K562 (cell line): ENCODE measurements around the gene ICE2. TPM values are rescaled to one million over a fixed set of nuclear protein-coding genes. Genes with fewer than 3 reads are reported as not detected.

Experiments
- ATAC-seq: fragments of 200-7000 bp; cut with Tn5 transposase; 3 replicates; pipeline ENCODE4 v1.9.1; 2020; ENCODE audit warnings: moderate library complexity
- BruUV-seq: library from RNA; stranded (reverse); fragments of 400-500 nt; replicated peaks from 2 replicates; lab custom pipeline; 2021; lab: Mats Ljungman, UMichigan
- CTCF ChIA-PET: fragments of 300-600 bp; formaldehyde crosslinking; extraction: SDS; loops from one replicate; lab custom pipeline; 2021; ENCODE audit warnings: low intra/inter-chr PET ratio; lab: Yijun Ruan, JAX
- POLR2A ChIA-PET: fragments of 300-600, 350-650 bp; sonication (Branson Sonifier 250); formaldehyde crosslinking; extraction: SDS; loops from one replicate; lab custom pipeline; 2021; ENCODE audit warnings: antibody characterized with exemption, inconsistent platforms; lab: Yijun Ruan, JAX
- DNase-seq, 4 experiments: peaks; one replicate each; pipeline versions ENCODE4 v3.0.0 to v3.0.0-alpha.2; 2011 to 2018; ENCODE audit warnings: low spot score in 3 of 4, mixed read lengths in 3 of 4; ENCODE audit errors: extremely low read depth in 1 of 4
- FAIRE-seq: peaks from 2 replicates; lab custom pipeline; 2011; peaks lifted over from hg19 to GRCh38; lab: Jason Lieb, UNC
- H2AFZ ChIP-seq: 2 replicates; pipeline ENCODE4 v1.6.0; 2011; ENCODE audit warnings: low read depth, low read length, control low read depth, inconsistent platforms
- H3K27ac ChIP-seq: fragments of 200-600 bp; 3 replicates; pipeline ENCODE4 v1.8.0; 2011; ENCODE audit warnings: low read depth, mild to moderate bottlenecking, control low read depth, inconsistent platforms, low read length, moderate library complexity, mixed read lengths; ENCODE audit errors: extremely low read depth
- H3K27me3 ChIP-seq, 2 experiments: fragments of 300-600 bp in 1 of 2; 2 replicates in 1 of 2; 3 replicates in 1 of 2; pipeline versions ENCODE4 v1.6.0 to v1.8.0; 2011; ENCODE audit warnings: inconsistent platforms in 2 of 2, low read length in 2 of 2, mild to moderate bottlenecking in 1 of 2, mixed read lengths in 1 of 2, moderate library complexity in 1 of 2; ENCODE audit not compliant: control insufficient read depth in 2 of 2, insufficient read depth in 2 of 2
- H3K36me3 ChIP-seq: fragments of 300-600 bp; 3 replicates; pipeline ENCODE4 v1.8.0; 2011; ENCODE audit warnings: mild to moderate bottlenecking, low read length, inconsistent platforms; ENCODE audit not compliant: control insufficient read depth, insufficient read depth
- H3K4me1 ChIP-seq, 2 experiments: fragments of 200-600 bp in 1 of 2; replicated peaks in 1 of 2; 2 replicates in 1 of 2; 3 replicates in 1 of 2; pipeline versions ENCODE4 v1.5.1 to v1.8.0; 2011; ENCODE audit warnings: inconsistent platforms in 2 of 2, low read length in 2 of 2, mild to moderate bottlenecking in 1 of 2, mixed read lengths in 1 of 2, moderate library complexity in 1 of 2; ENCODE audit not compliant: control insufficient read depth in 2 of 2, insufficient read depth in 2 of 2
- H3K4me2 ChIP-seq: 2 replicates; pipeline ENCODE4 v1.6.1; 2011; ENCODE audit warnings: low read length, control low read depth, inconsistent platforms, mixed read lengths; ENCODE audit not compliant: insufficient read depth
- H3K4me3 ChIP-seq: fragments of 200-600 bp; sonication (generic), shearing (Covaris generic); 2 replicates; pipeline ENCODE4 v1.5.1; 2016; ENCODE audit warnings: control low read depth, inconsistent platforms
- H3K79me2 ChIP-seq: fragments of 200-600 bp; 3 replicates; pipeline ENCODE4 v1.8.0; 2011; ENCODE audit warnings: low read length, inconsistent platforms; ENCODE audit not compliant: control insufficient read depth, insufficient read depth
- H3K9ac ChIP-seq, 2 experiments: 2 replicates each; pipeline versions ENCODE4 v1.6.0 to v1.6.1; 2011; ENCODE audit warnings: low read depth in 2 of 2, low read length in 2 of 2, control low read depth in 1 of 2, inconsistent platforms in 1 of 2, mild to moderate bottlenecking in 1 of 2, mixed read lengths in 1 of 2; ENCODE audit not compliant: insufficient read depth in 1 of 2
- H3K9me1 ChIP-seq: one replicate; pipeline ENCODE4 v1.6.0; 2011; ENCODE audit warnings: inconsistent platforms, mild to moderate bottlenecking, low read length, moderate library complexity; ENCODE audit not compliant: control insufficient read depth, insufficient read depth
- H3K9me3 ChIP-seq: replicated peaks from 2 replicates; pipeline ENCODE4 v1.5.1; 2011; ENCODE audit warnings: low read depth, low read length, inconsistent platforms; ENCODE audit not compliant: control insufficient read depth, insufficient read depth
- H4K20me1 ChIP-seq: replicated peaks from 2 replicates; pipeline ENCODE4 v1.6.1; 2011; ENCODE audit warnings: low read length, inconsistent platforms, mixed read lengths; ENCODE audit not compliant: control insufficient read depth, insufficient read depth
- ARID2 ChIP-seq: fragments of 450-650 bp; IDR thresholded peaks from 2 replicates; pipeline ENCODE4 v1.6.1; 2017; ENCODE audit warnings: antibody characterized with exemption, mild to moderate bottlenecking
- BCLAF1 ChIP-seq, 2 experiments: fragments of 450-650 bp in 1 of 2; IDR thresholded peaks; 2 replicates each; pipeline ENCODE4 v1.6.1; 2011 to 2017; ENCODE audit warnings: low read depth in 2 of 2, antibody characterized with exemption in 1 of 2, borderline replicate concordance in 1 of 2, low read length in 1 of 2, mild to moderate bottlenecking in 1 of 2, mixed read lengths in 1 of 2; ENCODE audit not compliant: control insufficient read depth in 1 of 2
- HMG20B ChIP-seq: fragments of 250-450 bp; sonication (Bioruptor Pico); IDR thresholded peaks from 2 replicates; pipeline ENCODE4 v1.5.0; 2021; ENCODE audit warnings: mild to moderate bottlenecking
- MBD1 ChIP-seq: fragments of 250-450 bp; sonication (Bioruptor Pico); IDR thresholded peaks from 2 replicates; pipeline ENCODE4 v1.8.0; 2022; ENCODE audit warnings: inconsistent platforms
- MECOM ChIP-seq: fragments of 250-450 bp; sonication (Bioruptor Pico); IDR thresholded peaks from 2 replicates; pipeline ENCODE4 v1.8.0; 2022; ENCODE audit warnings: inconsistent platforms
- NR2C1 ChIP-seq, 2 experiments: fragments of 450-650 bp; IDR thresholded peaks; 2 replicates each; pipeline ENCODE4 v1.6.1; 2017; ENCODE audit warnings: mild to moderate bottlenecking in 2 of 2, antibody characterized with exemption in 1 of 2, inconsistent platforms in 1 of 2, missing compliant biosample characterization in 1 of 2, missing genetic modification characterization in 1 of 2
- RBM14 ChIP-seq: fragments of 200-400 bp; formaldehyde crosslinking; IDR thresholded peaks from 2 replicates; pipeline ENCODE4 v1.6.1; 2018; ENCODE audit warnings: low read depth, mild to moderate bottlenecking, low read length, moderate library complexity, borderline replicate concordance; ENCODE audit not compliant: insufficient read depth
- SRSF1 ChIP-seq: fragments of 200-400 bp; formaldehyde crosslinking; IDR thresholded peaks from 2 replicates; pipeline ENCODE4 v1.6.1; 2017; ENCODE audit warnings: mild to moderate bottlenecking, low read depth, low read length, moderate library complexity
- SUPT5H ChIP-seq: fragments of 450-650 bp; IDR thresholded peaks from 2 replicates; pipeline ENCODE4 v1.6.1; 2016
- ZMIZ1 ChIP-seq, 2 experiments: fragments of 150-350 bp in 1 of 2; IDR thresholded peaks; 2 replicates each; pipeline ENCODE4 v1.6.1; 2012 to 2016; ENCODE audit warnings: low read depth in 2 of 2, low read length in 2 of 2, mild to moderate bottlenecking in 1 of 2, moderate library complexity in 1 of 2
- ZNF239 ChIP-seq: fragments of 250-450 bp; sonication (Bioruptor Pico); IDR thresholded peaks from 2 replicates; pipeline ENCODE4 v1.4.0; 2020; ENCODE audit warnings: mild to moderate bottlenecking
- ZNF696 ChIP-seq: fragments of 250-450 bp; sonication (Bioruptor Pico); conservative IDR thresholded peaks from 2 replicates; pipeline ENCODE4 v1.4.0; 2020; ENCODE audit warnings: mild to moderate bottlenecking, moderate library complexity
- WGBS: fragments of 100-300 bp; shearing (Covaris generic); methylation state at CpG from one replicate; pipeline ENCODE4 v1.1.6; 2016; ENCODE audit warnings: low coverage, mixed read lengths; ENCODE audit not compliant: insufficient coverage; ENCODE audit errors: missing lambda C conversion rate; 5-methylcytosine and 5-hydroxymethylcytosine counted together
- in situ Hi-C: fragments of 300-500 bp; cut with MboI; formaldehyde crosslinking; loops from 4 replicates; pipeline ENCODE4 v1.15.0; 2018; ENCODE audit warnings: inconsistent platforms, mixed read lengths
- intact Hi-C: fragments of 100-400 bp; cut with micrococcal nuclease; formaldehyde crosslinking; loops from 2 replicates; pipeline ENCODE4 v1.14.2; 2022
- polyA plus RNA-seq, 8 experiments: library from polyadenylated mRNA; depleted of rRNA in 4 of 8; stranded (reverse) in 5 of 8; unstranded in 3 of 8; fragments of >200 nt; fragmentation: Nextera tagmentation in 2 of 8; fragmentation: Illumina TruSeq in 1 of 8; extraction: Ambion mirVana in 2 of 8; extraction: Trizol in 1 of 8; gene quantifications; 2 replicates each; pipeline versions ENCODE4 v1.2.1 to v1.2.3, GENCODE V29; 2011 to 2014; ENCODE audit warnings: inconsistent platforms in 1 of 8, missing spikeins in 1 of 8
- total RNA-seq, 7 experiments: library from RNA; depleted of rRNA in 6 of 7; stranded (reverse); fragments of >200 nt in 6 of 7; fragmentation: Illumina TruSeq in 2 of 7; extraction: Trizol in 2 of 7; gene quantifications; 2 replicates each; pipeline versions ENCODE4 v1.2.1 to v1.2.3, GENCODE V29; 2011 to 2021; ENCODE audit warnings: low replicate concordance in 1 of 7

The ICE2 gene
- total and polyA plus RNA-seq, 9 of the 15 experiments (the other 6 are each of a cell fraction or from before 2014, with no cell fraction given): 21.8 to 87.9 (median 58.1) TPM

- Histone ChIP-seq H3K36me3 (no peaks in the 10 kb centered on the region), H3K4me2 (no peak overlapping the region), H2AFZ (no peak overlapping the region), H3K27me3 (peaks cover 0 to 4% of the 10 kb centered on the region in 2 experiments; a peak in 2 of 5 replicates), H3K9ac (no peak overlapping the region), H3K27ac (no peak overlapping the region), H3K9me1 (no peaks in the 10 kb centered on the region), H4K20me1 (no peaks in the 10 kb centered on the region; the same call in 1 of the 2 replicates), H3K9me3 (no peaks in the 10 kb centered on the region), H3K79me2 (no peaks in the 10 kb centered on the region), H3K4me1 (no peaks in the 10 kb centered on the region; a peak in 1 of 5 replicates), H3K4me3 (no peak overlapping the region)
- no peak for FAIRE-seq
- in situ Hi-C loops: loop anchor here (5.0 to 10.0 kb wide), 2 partner anchors 201 to 834 kb away; no protein-coding TSS in a partner anchor
- intact Hi-C loops: no loop called here
- WGBS: 0% methylated on average over 1 of the region's 1 CpG
- CTCF ChIA-PET: no interaction called here
- DNase-seq: no peak
- TF ChIP-seq RBM14 (no peak), ZNF696 (CRISPR knock-in tag) (no peak), SUPT5H (no peak), ZMIZ1 (IDR thresholded peaks at IDR 0.05; ENCODE audit: low read depth in 2 of 2, low read length in 2 of 2) (no peak), ZNF239 (no peak), BCLAF1 (IDR thresholded peaks at IDR 0.05; ENCODE audit: borderline replicate concordance in 1 of 2, control insufficient read depth in 1 of 2, low read depth in 2 of 2, low read length in 1 of 2) (no peak), SRSF1 (no peak), HMG20B (no peak), NR2C1 (IDR thresholded peaks at IDR 0.05) (no peak), NR2C1 (tag; IDR thresholded peaks at IDR 0.05) (no peak), ARID2 (no peak), MECOM (CRISPR knock-in tag) (no peak), MBD1 (CRISPR knock-in tag) (no peak)
- POLR2A ChIA-PET: no interaction called here
- ATAC-seq: no peak
- BruUV-seq: no TSS peak
These were observed 49.6 kb upstream of the ICE2 start for GRCh38 chr15:60528530-60528929.
